Stimulated activated naive CD8-positive, alpha-beta T cell treated with anti-CD3 and anti-CD28 coated beads, Interleukin-15, amount 100 ng/mL, for 72 hours (primary cell): ENCODE measurements around the gene GLRA1.
A peak's percentile ranks its signal among the peaks of the same experiment; 100 is the strongest.

ENCODE experiments used
- ATAC-seq: fragments of 150-1000 bp; cut with Tn5 transposase; 2 replicates; pipeline ENCODE4 v1.10.0; 2021; ENCODE audit warnings: mild to moderate bottlenecking, moderate library complexity
- DNase-seq, 2 donors: peaks; one replicate each; pipeline ENCODE4 v3.0.0; 2021 to 2022
- H3K27ac Mint-ChIP-seq, 2 donors: one replicate each; pipeline ENCODE4 v1.8.0; 2022; ENCODE audit warnings: mild to moderate bottlenecking in 2 of 2, mixed read lengths in 2 of 2, moderate library complexity in 2 of 2
- H3K27me3 Mint-ChIP-seq: one replicate; pipeline ENCODE4 v1.8.0; 2022; ENCODE audit warnings: mixed read lengths
- H3K4me1 Mint-ChIP-seq: one replicate; pipeline ENCODE4 v1.8.0; 2022; ENCODE audit warnings: mild to moderate bottlenecking, mixed read lengths
- H3K4me3 Mint-ChIP-seq, 2 donors: one replicate each; pipeline ENCODE4 v1.8.0; 2022; ENCODE audit warnings: mild to moderate bottlenecking in 2 of 2, mixed read lengths in 2 of 2, moderate library complexity in 1 of 2
- H3K9me3 Mint-ChIP-seq, 2 donors: one replicate each; pipeline ENCODE4 v1.8.0; 2022; ENCODE audit warnings: mixed read lengths in 2 of 2

Gene GLRA1

GRCh38 chr5:151822141-151822540, 102.5 kb downstream of the GLRA1 start:
- no peak for DNase-seq
- Mint-ChIP-seq H3K4me3 (no peak overlapping the region), H3K9me3 (no peaks in the 10 kb centered on the region), H3K27me3 (no peaks in the 10 kb centered on the region), H3K27ac (no peak overlapping the region), H3K4me1 (no peaks in the 10 kb centered on the region)
- ATAC-seq: no peak

GRCh38 chr5:151820903-151821302, 103.7 kb downstream of the GLRA1 start:
- no peak for DNase-seq
- Mint-ChIP-seq H3K4me3 (no peak overlapping the region), H3K27ac (no peak overlapping the region), H3K9me3 (no peaks in the 10 kb centered on the region), H3K27me3 (no peaks in the 10 kb centered on the region), H3K4me1 (no peaks in the 10 kb centered on the region)
- no peak for ATAC-seq

DNA sequence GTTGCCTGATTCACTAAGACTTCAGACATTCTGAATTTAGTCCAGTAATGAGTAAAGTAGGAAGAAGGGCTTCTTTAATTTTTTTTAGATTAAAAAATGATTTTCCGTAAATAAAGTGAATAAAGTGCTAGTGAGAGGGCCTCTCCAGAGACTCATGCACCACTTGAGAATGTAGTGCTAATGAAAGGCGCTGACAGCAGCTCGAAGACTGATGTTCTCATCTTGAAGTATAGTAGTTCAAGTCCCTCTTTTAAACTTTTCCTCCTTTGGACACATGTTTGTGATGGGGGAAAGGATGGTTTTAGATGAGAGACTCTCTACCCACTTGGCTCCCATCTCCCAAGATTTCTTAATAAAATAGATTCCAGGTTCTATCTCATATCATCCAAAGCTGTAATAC, 104.4 kb downstream of the GLRA1 start:
- DNase-seq (no peak), ATAC-seq (no peak)
- H3K27me3 Mint-ChIP-seq: no peaks in the 10 kb centered on the region

DNA sequence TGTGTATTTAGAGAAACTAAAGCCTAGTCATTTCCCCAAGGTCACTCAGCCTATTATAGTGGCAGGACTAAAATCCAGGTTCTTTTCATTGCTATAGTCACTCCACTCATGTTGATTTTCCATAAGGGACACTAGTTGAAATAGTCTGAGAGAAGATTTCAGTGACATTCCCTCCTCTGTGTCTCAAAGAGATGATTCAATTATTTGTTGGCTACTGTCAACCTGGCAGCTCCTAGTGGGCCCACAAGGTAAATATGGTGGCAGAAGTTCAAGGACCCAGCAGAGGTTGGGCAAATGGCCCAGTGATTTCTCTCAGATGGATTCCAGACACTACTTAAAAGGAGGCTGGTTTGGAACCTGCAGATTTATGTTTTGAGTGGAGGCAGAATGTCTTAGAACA, 104.8 kb downstream of the GLRA1 start:
- H3K4me1 Mint-ChIP-seq: no peaks in the 10 kb centered on the region
- H3K27me3 Mint-ChIP-seq: no peaks in the 10 kb centered on the region
- H3K4me3 Mint-ChIP-seq: no peak overlapping the region
- no peak for ATAC-seq
- H3K9me3 Mint-ChIP-seq: no peaks in the 10 kb centered on the region
- DNase-seq: no peak
- H3K27ac Mint-ChIP-seq: peak overlapping the region; percentile 13 to 29

More for the DNA sequence above, 104.4 kb downstream of the GLRA1 start:
- H3K4me3 Mint-ChIP-seq: no peak overlapping the region
- H3K27ac Mint-ChIP-seq: no peak overlapping the region
- H3K9me3 Mint-ChIP-seq: no peaks in the 10 kb centered on the region
- H3K4me1 Mint-ChIP-seq: no peaks in the 10 kb centered on the region

GRCh38 chr5:151815051-151815450, 109.6 kb downstream of the GLRA1 start:
- Mint-ChIP-seq H3K27ac (no peak overlapping the region), H3K4me3 (no peak overlapping the region)
- no peak for ATAC-seq

DNA sequence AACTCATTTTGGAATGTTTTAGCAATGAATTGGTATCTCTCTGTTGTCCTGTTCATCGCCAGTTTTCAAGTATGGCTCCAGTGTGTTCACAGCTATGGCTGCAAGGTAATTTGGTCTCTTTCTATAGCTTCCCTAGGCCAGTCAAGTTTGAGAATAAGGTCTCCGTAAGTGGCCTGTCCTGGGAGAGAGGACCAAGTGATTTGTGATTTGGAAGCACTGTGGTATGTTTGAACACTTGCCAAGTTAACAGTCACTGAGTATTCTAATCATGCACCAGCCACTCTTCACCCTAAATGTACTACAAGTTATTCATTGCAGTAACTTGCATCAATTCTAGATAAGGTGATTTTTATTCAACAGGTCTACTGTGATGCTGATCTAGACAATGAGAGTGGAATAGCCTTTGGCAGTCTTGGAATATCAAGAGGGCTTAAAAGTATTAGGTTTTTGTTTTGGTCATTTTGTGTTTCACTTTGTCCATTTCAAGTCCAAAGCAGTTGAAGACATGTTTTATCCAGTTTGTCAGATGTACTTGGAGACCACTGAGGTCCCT, 111.8 kb downstream of the GLRA1 start:
- Mint-ChIP-seq H3K27me3 (no peaks in the 10 kb centered on the region), H3K4me1 (peaks cover 23% of the 10 kb centered on the region), H3K9me3 (peaks cover 12 to 13% of the 10 kb centered on the region in 2 donors), H3K4me3 (no peak overlapping the region), H3K27ac (peak overlapping the region in 1 of 2 donors; percentile 7)
- ATAC-seq (no peak), DNase-seq (no peak)

More at GRCh38 chr5:151815051-151815450, 109.6 kb downstream of the GLRA1 start:
- peaks cover 12% of the 10 kb centered on the region for H3K4me1 Mint-ChIP-seq
- no peak for DNase-seq
- no peaks in the 10 kb centered on the region for H3K27me3 Mint-ChIP-seq
- peaks cover 12 to 13% of the 10 kb centered on the region in 2 donors for H3K9me3 Mint-ChIP-seq

GRCh38 chr5:151811593-151812321, 112.9 kb downstream of the GLRA1 start:
- H3K27ac Mint-ChIP-seq: no peak overlapping the region
- peaks cover 12 to 13% of the 10 kb centered on the region in 2 donors for H3K9me3 Mint-ChIP-seq
- peaks cover 23% of the 10 kb centered on the region for H3K4me1 Mint-ChIP-seq
- no peak for ATAC-seq
- no peak for DNase-seq
- no peaks in the 10 kb centered on the region for H3K27me3 Mint-ChIP-seq
- no peak overlapping the region for H3K4me3 Mint-ChIP-seq

DNA sequence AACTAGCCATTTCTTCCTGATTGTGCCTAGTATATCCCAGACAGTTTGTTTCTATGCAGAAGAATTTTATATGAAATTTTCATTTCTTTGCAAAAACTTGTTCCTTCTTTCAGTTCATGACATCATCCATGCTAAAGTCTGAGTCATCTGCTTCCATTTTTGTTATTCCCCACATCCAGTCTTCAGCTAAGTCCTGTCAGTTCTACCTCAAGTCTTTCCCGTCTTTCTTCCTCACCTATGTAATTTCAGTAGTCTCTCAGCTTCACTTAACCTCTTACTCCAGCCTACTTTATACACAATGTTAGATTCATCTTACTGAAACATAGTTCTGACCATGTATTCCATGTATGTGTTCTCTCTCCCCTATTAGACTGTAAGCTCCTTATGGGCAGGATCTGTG, 113.8 kb downstream of the GLRA1 start:
- Mint-ChIP-seq H3K4me1 (peaks cover 25% of the 10 kb centered on the region), H3K27ac (peak overlapping the region in 1 of 2 donors; percentile 82), H3K4me3 (no peak overlapping the region), H3K27me3 (no peaks in the 10 kb centered on the region), H3K9me3 (peaks cover 12 to 13% of the 10 kb centered on the region in 2 donors)
- no peak for DNase-seq
- no peak for ATAC-seq

DNA sequence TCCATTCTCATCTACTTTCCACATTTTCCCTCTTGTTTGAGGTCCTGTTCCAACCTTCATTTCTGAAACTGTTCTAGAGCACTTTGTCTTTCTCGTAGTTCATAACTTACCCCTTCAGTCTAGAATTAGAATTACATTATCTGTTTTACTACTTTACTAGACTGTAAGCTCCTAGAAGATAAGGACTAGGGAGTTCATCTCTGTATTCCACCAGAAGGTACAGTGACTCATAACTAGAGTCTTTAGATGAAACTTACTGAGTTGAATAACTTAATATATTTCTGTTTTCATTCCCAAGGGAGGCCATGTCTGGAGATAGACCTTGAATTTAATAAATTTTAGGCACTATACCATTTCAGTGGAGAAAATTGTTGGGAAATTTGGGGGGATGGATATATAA, 114.2 kb downstream of the GLRA1 start:
- Mint-ChIP-seq H3K27ac (peak overlapping the region in 1 of 2 donors; percentile 12), H3K4me3 (no peak overlapping the region), H3K9me3 (peaks cover 12 to 13% of the 10 kb centered on the region in 2 donors), H3K27me3 (no peaks in the 10 kb centered on the region), H3K4me1 (peaks cover 30% of the 10 kb centered on the region)
- DNase-seq: no peak
- no peak for ATAC-seq

- DNase-seq (no peak), ATAC-seq (no peak)
- H3K27ac Mint-ChIP-seq: no peak overlapping the region
- no peak overlapping the region for H3K4me3 Mint-ChIP-seq
- peaks cover 45% of the 10 kb centered on the region for H3K4me1 Mint-ChIP-seq
- peaks cover 12 to 13% of the 10 kb centered on the region in 2 donors for H3K9me3 Mint-ChIP-seq
- H3K27me3 Mint-ChIP-seq: no peaks in the 10 kb centered on the region
These were observed 116.0 kb downstream of the GLRA1 start for GRCh38 chr5:151808451-151809169.

DNA sequence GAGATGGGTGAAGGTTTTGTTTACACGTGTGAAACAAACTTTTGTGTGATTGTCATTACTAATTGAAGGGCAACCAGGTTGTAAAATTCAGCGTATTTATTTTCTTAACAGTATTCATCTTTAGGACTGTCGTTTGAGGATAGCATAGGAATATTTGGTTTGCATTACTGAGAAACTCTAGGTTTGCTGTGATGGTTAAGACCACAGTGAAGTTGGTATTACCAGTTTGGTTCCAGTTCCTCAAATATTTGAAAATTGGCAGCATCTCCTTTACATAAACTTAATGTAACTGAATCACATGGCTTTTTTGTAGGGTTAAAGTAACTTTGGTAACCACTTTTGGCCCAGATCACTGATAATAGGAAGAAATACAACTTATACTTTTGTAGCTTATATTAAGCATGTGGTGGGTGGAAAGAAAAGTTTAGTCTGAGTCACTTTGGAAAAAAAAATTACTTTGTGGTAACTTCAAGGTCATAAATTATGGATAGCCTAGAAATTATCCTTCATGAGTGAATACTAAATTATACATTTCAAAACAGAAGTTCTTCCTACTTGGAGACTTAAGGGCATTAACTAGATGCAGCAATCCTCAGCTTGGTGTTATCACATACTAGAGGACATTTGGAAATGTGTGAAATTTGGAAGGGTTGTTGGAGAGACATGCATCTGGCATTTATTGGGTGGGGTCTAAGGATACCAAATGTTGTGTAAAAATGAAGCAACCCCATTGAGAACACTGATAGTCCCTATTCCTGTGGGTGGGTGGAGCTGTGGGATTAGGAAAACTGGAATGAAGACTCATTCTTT, 119.0 kb downstream of the GLRA1 start:
- ATAC-seq: no peak
- Mint-ChIP-seq H3K9me3 (peaks cover 5 to 6% of the 10 kb centered on the region in 2 donors), H3K27me3 (no peaks in the 10 kb centered on the region), H3K4me3 (no peak overlapping the region), H3K27ac (peak overlapping the region in 1 of 2 donors; percentile 53), H3K4me1 (peaks cover 40% of the 10 kb centered on the region)
- DNase-seq: no peak

DNA sequence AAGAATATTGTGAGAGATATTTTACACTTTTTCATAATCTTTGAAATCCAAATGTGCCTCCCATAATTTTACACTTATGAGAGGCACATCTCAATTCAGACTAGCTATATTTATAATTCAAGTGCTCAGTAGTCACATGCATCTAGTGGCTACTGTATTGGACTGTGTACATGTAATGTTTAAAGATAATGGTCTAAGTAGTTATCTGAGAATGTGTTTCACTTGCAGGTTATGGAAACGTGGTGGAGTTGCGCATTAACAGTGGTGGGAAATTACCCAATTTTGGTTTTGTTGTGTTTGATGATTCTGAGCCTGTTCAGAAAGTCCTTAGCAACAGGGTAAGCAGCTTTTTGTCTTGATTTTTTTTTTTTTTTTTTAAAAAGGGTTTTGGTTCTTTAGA, 124.1 kb downstream of the GLRA1 start:
- H3K4me1 Mint-ChIP-seq: peaks cover 48% of the 10 kb centered on the region
- no peak for DNase-seq
- no peak overlapping the region for H3K4me3 Mint-ChIP-seq

DNA sequence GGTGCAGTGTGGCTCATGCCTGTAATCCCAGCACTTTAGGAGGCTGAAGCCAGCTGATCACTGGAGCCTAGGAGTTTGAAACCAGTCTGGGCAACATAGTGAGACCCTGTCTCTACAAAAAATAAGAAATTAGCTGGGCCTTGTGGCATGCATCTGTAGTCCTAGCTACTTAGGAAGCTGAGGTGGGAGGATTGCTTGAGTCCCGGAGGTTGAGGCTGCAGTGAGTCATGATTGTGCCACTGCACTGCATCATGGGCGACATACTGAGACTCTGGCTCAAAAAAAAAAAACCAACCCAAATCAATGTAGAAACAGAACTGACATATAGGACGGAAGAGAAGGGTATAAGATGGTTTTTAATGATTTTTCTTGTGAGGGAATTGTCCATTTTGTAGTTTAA, 125.2 kb downstream of the GLRA1 start:
- H3K4me3 Mint-ChIP-seq: no peak overlapping the region
- H3K9me3 Mint-ChIP-seq: no peaks in the 10 kb centered on the region
- no peak for ATAC-seq
- H3K27me3 Mint-ChIP-seq: no peaks in the 10 kb centered on the region
- peaks cover 48% of the 10 kb centered on the region for H3K4me1 Mint-ChIP-seq
- H3K27ac Mint-ChIP-seq: peak overlapping the region in 1 of 2 donors; percentile 56
- DNase-seq: no peak

More for the DNA sequence above, 124.1 kb downstream of the GLRA1 start:
- no peaks in the 10 kb centered on the region for H3K9me3 Mint-ChIP-seq
- peak overlapping the region; percentile 19 to 62 for H3K27ac Mint-ChIP-seq
- peak; percentile 63 for ATAC-seq
- H3K27me3 Mint-ChIP-seq: no peaks in the 10 kb centered on the region

DNA sequence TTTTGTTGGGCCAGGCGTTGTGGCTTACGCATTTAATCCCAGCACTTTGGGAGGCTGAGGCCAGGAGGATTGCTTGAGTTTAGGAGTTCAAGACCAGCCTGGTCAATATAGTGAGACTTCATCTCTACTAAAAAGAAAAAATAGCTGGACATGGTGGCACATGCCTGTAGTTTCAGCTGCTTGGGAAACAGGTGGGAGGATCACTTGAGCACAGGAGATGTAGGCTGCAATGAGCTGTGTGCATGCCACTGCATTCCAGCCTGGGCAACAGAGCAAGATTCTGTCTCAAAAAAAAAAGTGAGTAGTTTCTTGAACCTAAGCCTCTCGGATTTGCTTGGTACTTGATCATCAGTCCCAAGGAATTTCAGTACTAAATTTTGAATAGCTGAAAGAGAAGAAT, 126.0 kb downstream of the GLRA1 start:
- Mint-ChIP-seq H3K4me3 (no peak overlapping the region), H3K27ac (no peak overlapping the region), H3K9me3 (no peaks in the 10 kb centered on the region), H3K27me3 (no peaks in the 10 kb centered on the region), H3K4me1 (peaks cover 45% of the 10 kb centered on the region)
- DNase-seq (no peak), ATAC-seq (no peak)

- Mint-ChIP-seq H3K9me3 (no peaks in the 10 kb centered on the region), H3K27me3 (no peaks in the 10 kb centered on the region), H3K27ac (peak overlapping the region in 1 of 2 donors; percentile 34), H3K4me1 (peaks cover 40% of the 10 kb centered on the region), H3K4me3 (no peak overlapping the region)
- no peak for ATAC-seq
- DNase-seq: no peak
These were observed 129.2 kb downstream of the GLRA1 start for GRCh38 chr5:151795426-151795825.
